ENCODE results near the gene AGO3.
"Not testable (repeated sequence)": the region's sequence is repeated elsewhere in the genome, so short reads cannot be mapped to it uniquely, and the experiment has no call there.

The AGO3 gene

GRCh38 chr1:36014722-36015220 lies 83.9 kb downstream of the AGO3 start:
- no peak for FAIRE-seq

DNA sequence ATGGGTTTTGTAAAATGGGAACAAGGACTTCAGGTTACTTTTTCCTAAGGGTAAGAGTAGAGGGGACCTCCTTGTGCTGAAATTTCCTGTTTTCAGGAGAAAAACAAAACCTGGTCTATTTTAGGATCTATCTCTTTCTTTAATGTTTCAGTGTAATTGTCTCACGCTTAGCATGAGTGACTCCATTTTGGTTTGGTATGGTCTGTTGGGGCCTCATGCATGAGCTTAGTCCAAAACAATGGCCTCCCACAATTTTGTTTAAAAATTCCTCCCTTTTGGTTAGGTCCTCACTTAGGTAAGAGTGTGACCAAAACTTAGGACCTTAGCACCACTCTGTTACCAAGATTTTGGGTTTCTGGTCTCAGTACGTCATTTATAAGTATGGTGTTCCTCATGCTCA lies 85.8 kb downstream of the AGO3 start:
- FAIRE-seq = no peak

DNA sequence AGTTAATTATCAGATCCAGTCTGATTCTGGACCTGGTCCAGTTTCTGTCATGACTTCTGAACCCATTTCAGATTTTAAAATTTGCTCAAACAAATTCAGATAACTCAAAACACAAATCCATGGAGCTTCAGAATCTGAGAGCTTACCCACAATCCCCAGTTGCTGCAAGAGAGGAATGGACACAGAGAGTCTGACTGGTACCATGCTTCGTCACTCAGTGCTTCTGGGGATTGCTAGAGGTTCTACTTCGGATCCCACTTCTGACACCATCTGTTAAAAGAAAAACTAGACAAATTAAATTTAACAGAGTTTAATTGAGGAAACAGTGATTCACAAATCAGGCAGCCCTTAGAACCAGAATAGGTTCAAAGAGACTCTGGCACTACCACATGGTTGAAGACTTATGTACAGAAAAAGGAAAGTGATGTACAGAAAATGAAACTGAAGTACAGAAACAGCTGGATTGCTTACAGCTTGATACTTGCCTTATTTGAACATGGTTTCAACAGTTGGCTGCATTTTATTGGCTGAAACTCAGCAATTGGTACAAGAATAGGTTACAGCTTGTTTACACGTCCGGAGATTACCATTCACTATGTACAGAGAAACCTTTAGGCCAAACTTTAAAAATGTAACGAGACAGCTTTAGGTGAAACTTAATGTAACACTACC lies 92.3 kb downstream of the AGO3 start:
- no peak for FAIRE-seq

DNA sequence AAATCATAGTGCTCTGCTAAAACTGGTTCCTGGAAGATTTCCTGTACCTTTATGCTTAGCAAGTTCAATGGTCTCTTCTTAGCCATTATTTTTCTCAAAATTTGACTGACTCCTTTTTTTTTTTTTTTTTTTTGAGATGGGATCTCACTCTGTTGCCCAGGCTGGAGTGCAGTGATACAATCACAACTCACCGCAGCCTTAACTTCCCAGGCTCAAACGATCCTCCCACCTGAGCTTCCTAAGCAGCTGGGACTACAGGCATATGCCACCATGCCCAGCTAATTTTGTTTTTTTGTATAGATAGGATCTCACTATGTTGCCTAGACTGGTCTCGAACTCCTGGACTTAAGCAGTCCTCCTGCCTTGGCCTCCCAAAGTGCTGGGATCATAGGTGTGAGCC lies 93.1 kb downstream of the AGO3 start:
- FAIRE-seq = not testable (repeated sequence)

GRCh38 chr1:36024847-36025246 lies 93.9 kb downstream of the AGO3 start:
- no peak for FAIRE-seq

GRCh38 chr1:36027766-36028165 lies 96.9 kb downstream of the AGO3 start:
- FAIRE-seq = no peak

DNA sequence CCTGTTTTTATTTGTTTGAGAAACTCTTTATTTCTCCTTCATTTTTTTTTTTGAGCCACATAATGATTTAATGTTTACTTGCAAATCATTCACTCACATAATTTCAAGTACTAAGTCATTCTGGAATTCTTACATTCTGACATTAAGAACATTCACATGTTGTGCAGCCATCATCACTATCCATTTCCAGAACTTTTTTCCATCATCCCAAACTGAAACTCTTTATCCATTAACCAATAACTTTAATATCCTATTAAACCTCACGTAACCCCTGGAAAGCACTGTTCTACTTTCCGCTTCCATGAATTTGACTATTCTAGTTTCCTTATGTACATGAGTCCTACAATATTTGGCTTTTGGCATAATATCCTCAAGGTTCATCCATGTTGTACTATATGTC lies 100.5 kb downstream of the AGO3 start:
- FAIRE-seq = no peak

DNA sequence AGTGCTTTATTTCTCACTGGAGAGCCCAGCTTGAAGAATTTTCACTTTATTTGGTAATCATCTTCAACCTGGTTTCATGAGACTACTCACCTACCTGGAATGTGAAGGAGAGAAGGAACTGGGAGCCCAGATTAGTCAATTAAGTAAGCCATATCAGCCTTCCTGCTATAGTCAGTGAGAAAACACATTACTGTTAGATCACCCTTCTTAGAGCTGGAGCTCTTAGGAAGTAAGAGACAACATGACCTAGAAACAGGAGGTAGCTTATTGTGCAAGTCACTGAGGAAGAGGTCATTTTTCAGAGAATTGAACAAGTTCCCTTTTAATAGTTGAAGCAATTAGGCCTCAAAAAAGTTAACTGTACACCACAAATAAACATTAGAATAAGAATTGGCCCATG lies 103.8 kb downstream of the AGO3 start:
- FAIRE-seq = no peak

DNA sequence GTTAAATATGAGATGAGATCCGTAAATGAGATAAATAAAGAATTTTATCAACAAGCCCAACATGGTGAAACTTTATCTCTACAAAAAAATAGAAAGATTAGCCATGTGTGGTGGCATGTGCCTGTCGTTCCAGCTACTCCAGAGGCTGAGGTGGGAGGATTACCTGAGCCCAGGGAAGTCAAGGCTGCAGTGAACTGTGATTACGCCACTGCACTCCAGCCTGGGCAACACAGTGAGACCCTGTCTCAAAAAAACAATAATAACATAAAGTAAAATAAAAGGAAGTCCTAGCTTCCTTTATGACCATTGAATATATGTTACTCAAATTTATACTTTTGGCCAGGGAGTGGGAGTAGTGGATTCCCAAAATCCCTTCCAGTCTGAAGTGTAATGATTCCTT lies 104.2 kb downstream of the AGO3 start:
- no peak for FAIRE-seq

DNA sequence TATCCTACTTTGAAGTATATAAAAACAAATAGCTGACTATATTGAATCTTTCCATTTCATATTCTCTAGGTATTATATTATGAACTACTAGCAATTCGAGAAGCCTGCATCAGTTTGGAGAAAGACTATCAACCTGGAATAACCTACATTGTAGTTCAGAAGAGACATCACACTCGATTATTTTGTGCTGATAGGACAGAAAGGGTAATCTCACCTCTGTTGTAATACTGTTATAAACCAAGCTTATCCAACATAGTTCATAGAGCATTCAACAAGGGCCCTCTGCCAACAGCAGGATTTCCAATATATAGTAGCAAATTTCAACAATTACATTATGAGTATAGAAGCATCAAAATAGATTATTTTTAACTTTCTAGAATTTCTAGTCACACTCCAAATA lies 109.3 kb downstream of the AGO3 start:
- FAIRE-seq = no peak

DNA sequence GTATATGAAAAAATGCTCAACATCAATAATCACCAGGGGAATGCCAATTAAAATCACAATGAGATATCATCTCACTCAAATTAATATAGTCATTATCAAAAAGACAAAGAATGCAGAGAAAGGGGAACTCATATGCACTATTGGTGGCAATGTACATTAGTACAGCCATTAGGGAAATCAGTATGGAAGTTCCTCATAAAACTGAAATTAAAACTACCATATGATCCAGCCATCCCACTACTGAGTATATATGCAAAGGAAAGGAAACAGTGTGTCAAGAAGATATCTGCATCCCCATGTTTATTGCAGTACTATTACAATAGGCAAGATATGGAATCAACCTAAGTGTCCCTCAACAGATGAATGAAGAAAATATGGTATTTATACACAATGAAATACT lies 120.9 kb downstream of the AGO3 start:
- FAIRE-seq = no peak

- FAIRE-seq = no peak
Observed at GRCh38 chr1:36053978-36054377, 123.1 kb downstream of the AGO3 start.

- FAIRE-seq = no peak
Observed at GRCh38 chr1:36055706-36056105, 124.8 kb downstream of the AGO3 start.

GRCh38 chr1:36062315-36062714 lies 131.4 kb downstream of the AGO3 start:
- no peak for FAIRE-seq

DNA sequence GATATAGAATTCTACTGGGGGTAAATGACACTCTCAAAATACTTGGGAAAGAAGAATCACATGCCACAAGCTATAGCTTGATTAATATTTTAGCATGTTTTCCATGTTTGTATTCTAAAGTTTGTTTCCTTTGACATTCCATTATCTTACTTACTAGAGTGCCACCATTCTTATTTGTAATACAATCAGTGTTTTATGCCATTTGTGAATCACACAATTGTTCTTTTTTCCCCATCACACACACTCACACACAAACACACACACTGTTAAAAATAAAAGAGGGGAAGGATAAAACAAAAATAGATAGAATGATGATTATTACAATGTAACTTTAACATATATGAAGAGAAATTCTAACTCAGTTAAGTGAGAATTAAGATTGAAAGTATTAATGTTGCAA lies 137.0 kb downstream of the AGO3 start:
- no peak for FAIRE-seq

DNA sequence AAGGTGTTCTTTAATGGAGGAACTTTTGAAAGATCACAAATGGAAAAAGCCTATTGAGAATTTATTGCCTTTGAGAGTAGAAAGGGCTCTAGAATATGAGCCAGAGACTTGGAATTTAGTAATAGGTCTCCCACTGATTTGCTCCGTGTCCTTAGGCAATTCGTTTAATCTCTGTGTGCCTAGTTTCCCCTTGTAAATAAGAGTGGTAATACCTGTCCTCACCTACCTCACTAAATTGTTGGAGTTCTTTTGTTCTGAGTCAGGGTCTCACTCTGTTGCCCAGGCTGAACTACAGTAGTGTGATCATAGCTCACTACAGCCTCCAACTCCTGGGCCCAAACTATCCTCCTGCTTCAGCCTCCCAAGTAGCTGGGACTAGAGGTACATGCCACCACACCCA lies 138.0 kb downstream of the AGO3 start:
- FAIRE-seq = no peak

- FAIRE-seq = no peak
Observed at GRCh38 chr1:36070349-36070748, 139.4 kb downstream of the AGO3 start.

GRCh38 chr1:36076979-36077573 lies 146.2 kb downstream of the AGO3 start:
- FAIRE-seq = no peak

DNA sequence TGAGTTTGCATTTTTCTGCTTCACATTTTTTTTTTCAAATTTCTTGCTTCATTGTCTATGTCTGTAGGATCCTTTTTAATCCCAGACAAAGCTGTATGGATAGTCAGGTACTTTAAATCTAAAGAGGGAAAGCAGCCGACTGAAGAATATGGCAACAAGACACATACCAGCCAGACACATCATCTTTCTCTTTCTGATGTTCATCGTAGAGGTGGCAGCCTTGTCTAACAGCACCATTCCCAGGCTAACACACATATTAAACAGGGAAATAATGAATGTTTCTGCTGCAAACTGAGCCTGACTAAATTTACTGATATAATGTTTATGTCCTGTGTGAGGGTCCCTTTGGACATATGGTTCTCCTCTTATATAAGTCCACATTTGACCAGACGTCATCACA lies 149.3 kb downstream of the AGO3 start:
- no peak for FAIRE-seq

- FAIRE-seq = no peak
Observed at GRCh38 chr1:36080801-36081200, 149.9 kb downstream of the AGO3 start.

- no peak for FAIRE-seq
Observed at GRCh38 chr1:36081926-36082485, 151.1 kb downstream of the AGO3 start.

DNA sequence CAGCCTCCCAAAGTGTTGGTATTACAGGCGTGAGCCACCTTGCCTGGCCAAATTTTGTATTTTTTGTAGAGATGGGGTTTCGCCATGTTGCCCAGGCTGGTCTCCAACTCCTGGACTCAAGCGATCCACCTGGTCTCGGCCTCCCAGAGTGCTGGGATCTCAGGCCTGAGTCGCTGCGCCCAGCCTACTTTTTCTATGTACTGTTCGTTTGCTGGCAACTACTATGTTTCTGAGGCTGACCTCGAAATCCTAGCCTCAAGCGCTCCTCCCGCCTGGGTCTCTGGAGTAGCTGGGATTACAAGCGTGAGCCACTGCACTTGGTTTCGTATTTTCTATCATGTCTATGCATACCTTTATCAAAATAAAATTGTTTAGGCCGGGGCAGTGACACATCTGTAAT lies 152.3 kb downstream of the AGO3 start:
- no peak for FAIRE-seq

- FAIRE-seq = no peak
Observed at GRCh38 chr1:36083635-36084496, 153.0 kb downstream of the AGO3 start, which contains the start of gene TEKT2. TSS of gene TEKT2 (plus strand) at chr1:36084094. CDS start at chr1:36084922, 828 bp downstream.

Data from colon (tissue), 2 donors.